Parathyroid adenoma (tissue), 2 donors: ENCODE data around the gene CCDC69.

ENCODE experiments used
- H2AFZ ChIP-seq: fragments of 300-600 bp; sonication (generic); one replicate; pipeline ENCODE4 v1.7.0; 2017; ENCODE audit warnings: antibody characterized with exemption, mild to moderate bottlenecking
- H3K27ac ChIP-seq: fragments of 300-600 bp; sonication (generic); one replicate; pipeline ENCODE4 v1.7.0; 2017
- H3K27me3 ChIP-seq: fragments of 300-600 bp; sonication (generic); one replicate; pipeline ENCODE4 v1.7.0; 2017; ENCODE audit warnings: low read length; ENCODE audit not compliant: control insufficient read depth, insufficient read depth
- H3K36me3 ChIP-seq: fragments of 300-600 bp; sonication (generic); one replicate; pipeline ENCODE4 v1.7.0; 2017; ENCODE audit warnings: low read length; ENCODE audit not compliant: control insufficient read depth, insufficient read depth
- H3K4me1 ChIP-seq: fragments of 300-600 bp; sonication (generic); one replicate; pipeline ENCODE4 v1.7.0; 2017; ENCODE audit warnings: control low read depth
- H3K4me2 ChIP-seq: fragments of 300-600 bp; sonication (generic); one replicate; pipeline ENCODE4 v1.7.0; 2017; ENCODE audit warnings: low read length
- H3K4me3 ChIP-seq: fragments of 300-600 bp; sonication (generic); one replicate; pipeline ENCODE4 v1.7.0; 2017; ENCODE audit warnings: low read depth, low read length
- H3K79me2 ChIP-seq: fragments of 300-600 bp; sonication (generic); one replicate; pipeline ENCODE4 v1.7.0; 2017; ENCODE audit warnings: control low read depth
- H3K9ac ChIP-seq: fragments of 300-600 bp; sonication (generic); one replicate; pipeline ENCODE4 v1.7.0; 2017; ENCODE audit warnings: mild to moderate bottlenecking
- H3K9me3 ChIP-seq: fragments of 300-600 bp; sonication (generic); one replicate; pipeline ENCODE4 v1.7.0; 2017; ENCODE audit warnings: low read length; ENCODE audit not compliant: control insufficient read depth
- TF ChIP-seq, protein P1 (sequence below): fragments of 300-600 bp; sonication (generic); IDR thresholded peaks from one replicate; pipeline ENCODE4 v1.7.0; 2017; ENCODE audit warnings: antibody characterized with exemption, mild to moderate bottlenecking
- donor health status: primary hyperparathyroidism.

CCDC69 gene

DNA sequence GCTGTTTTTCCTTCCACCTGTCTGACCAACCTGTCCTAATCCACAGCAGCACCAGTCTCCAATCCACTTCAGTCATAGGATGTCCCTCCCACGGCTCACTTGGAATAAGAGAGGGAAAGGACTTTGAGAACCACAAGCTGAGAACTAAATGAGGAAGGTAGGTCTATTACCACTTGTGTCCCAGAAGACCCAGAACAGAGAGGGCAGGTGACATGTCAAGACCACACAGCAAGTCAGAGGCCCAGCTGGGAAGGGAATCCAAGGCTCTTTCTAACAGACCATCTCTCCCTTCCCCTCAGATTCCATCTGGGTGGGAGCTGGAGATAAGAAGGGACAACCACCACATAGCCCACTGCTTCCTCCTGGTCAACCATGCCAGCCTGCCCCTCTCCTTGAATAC lies 81.0 kb downstream of the CCDC69 start:
- H3K27me3 ChIP-seq: no peaks in the 10 kb centered on the region
- H3K36me3 ChIP-seq: no peaks in the 10 kb centered on the region
- no peak overlapping the region for H3K27ac ChIP-seq
- no peak overlapping the region for H2AFZ ChIP-seq
- no peaks in the 10 kb centered on the region for H3K4me1 ChIP-seq
- no peak overlapping the region for H3K4me3 ChIP-seq
- H3K9me3 ChIP-seq: no peaks in the 10 kb centered on the region
- TF ChIP-seq, protein P1, sequence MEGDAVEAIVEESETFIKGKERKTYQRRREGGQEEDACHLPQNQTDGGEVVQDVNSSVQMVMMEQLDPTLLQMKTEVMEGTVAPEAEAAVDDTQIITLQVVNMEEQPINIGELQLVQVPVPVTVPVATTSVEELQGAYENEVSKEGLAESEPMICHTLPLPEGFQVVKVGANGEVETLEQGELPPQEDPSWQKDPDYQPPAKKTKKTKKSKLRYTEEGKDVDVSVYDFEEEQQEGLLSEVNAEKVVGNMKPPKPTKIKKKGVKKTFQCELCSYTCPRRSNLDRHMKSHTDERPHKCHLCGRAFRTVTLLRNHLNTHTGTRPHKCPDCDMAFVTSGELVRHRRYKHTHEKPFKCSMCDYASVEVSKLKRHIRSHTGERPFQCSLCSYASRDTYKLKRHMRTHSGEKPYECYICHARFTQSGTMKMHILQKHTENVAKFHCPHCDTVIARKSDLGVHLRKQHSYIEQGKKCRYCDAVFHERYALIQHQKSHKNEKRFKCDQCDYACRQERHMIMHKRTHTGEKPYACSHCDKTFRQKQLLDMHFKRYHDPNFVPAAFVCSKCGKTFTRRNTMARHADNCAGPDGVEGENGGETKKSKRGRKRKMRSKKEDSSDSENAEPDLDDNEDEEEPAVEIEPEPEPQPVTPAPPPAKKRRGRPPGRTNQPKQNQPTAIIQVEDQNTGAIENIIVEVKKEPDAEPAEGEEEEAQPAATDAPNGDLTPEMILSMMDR: no peak
- no peak overlapping the region for H3K9ac ChIP-seq
- H3K4me2 ChIP-seq: no peak overlapping the region
- peaks cover 44% of the 10 kb centered on the region for H3K79me2 ChIP-seq

GRCh38 chr5:151141535-151141934 lies 82.4 kb downstream of the CCDC69 start:
- no peak overlapping the region for H3K9ac ChIP-seq
- peaks cover 31% of the 10 kb centered on the region for H3K79me2 ChIP-seq
- no peak overlapping the region for H3K27ac ChIP-seq
- no peaks in the 10 kb centered on the region for H3K27me3 ChIP-seq
- TF ChIP-seq, protein P1: no peak
- no peaks in the 10 kb centered on the region for H3K9me3 ChIP-seq
- H3K36me3 ChIP-seq: no peaks in the 10 kb centered on the region
- H3K4me3 ChIP-seq: no peak overlapping the region
- no peak overlapping the region for H2AFZ ChIP-seq
- no peak overlapping the region for H3K4me2 ChIP-seq
- no peaks in the 10 kb centered on the region for H3K4me1 ChIP-seq

GRCh38 chr5:151140686-151141459 lies 83.0 kb downstream of the CCDC69 start:
- Histone ChIP-seq H3K9ac (no peak overlapping the region), H3K4me3 (no peak overlapping the region), H2AFZ (no peak overlapping the region), H3K4me2 (no peak overlapping the region), H3K9me3 (no peaks in the 10 kb centered on the region), H3K27me3 (no peaks in the 10 kb centered on the region), H3K36me3 (no peaks in the 10 kb centered on the region), H3K4me1 (no peaks in the 10 kb centered on the region), H3K27ac (no peak overlapping the region), H3K79me2 (peaks cover 24% of the 10 kb centered on the region)
- TF ChIP-seq, protein P1: no peak

- H3K4me2 ChIP-seq: no peak overlapping the region
- no peaks in the 10 kb centered on the region for H3K9me3 ChIP-seq
- no peak overlapping the region for H3K4me3 ChIP-seq
- TF ChIP-seq, protein P1: no peak
- H3K79me2 ChIP-seq: peaks cover 12% of the 10 kb centered on the region
- H3K4me1 ChIP-seq: no peaks in the 10 kb centered on the region
- H3K27me3 ChIP-seq: no peaks in the 10 kb centered on the region
- no peak overlapping the region for H3K9ac ChIP-seq
- H2AFZ ChIP-seq: no peak overlapping the region
- H3K36me3 ChIP-seq: no peaks in the 10 kb centered on the region
- no peak overlapping the region for H3K27ac ChIP-seq
Measured at GRCh38 chr5:151139646-151140045, 84.2 kb downstream of the CCDC69 start.

DNA sequence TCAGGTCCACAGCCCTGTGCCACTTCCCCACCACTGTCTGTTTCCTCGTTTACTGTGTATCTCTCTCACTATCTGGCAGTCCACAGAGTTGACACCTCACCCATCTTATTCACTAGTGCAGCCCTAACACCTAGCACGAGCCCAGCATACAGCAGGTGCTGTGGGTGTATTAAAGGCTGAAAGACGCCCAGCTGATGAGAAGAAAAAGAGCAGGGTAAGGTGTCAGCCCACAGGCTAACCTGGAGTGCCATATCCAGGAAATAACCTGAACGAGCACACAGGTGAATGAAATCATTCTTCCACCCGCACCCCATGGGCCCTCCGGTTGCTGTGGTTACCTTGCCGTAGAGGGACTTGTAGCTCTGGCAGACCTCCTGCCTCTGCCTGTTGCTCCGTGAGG lies 84.9 kb downstream of the CCDC69 start:
- H3K4me2 ChIP-seq: no peak overlapping the region
- H3K4me1 ChIP-seq: no peaks in the 10 kb centered on the region
- TF ChIP-seq, protein P1: no peak
- no peak overlapping the region for H2AFZ ChIP-seq
- no peak overlapping the region for H3K27ac ChIP-seq
- H3K27me3 ChIP-seq: no peaks in the 10 kb centered on the region
- peaks cover 6% of the 10 kb centered on the region for H3K79me2 ChIP-seq
- H3K4me3 ChIP-seq: no peak overlapping the region
- H3K9ac ChIP-seq: no peak overlapping the region
- no peaks in the 10 kb centered on the region for H3K9me3 ChIP-seq
- H3K36me3 ChIP-seq: no peaks in the 10 kb centered on the region
